ENCODE results near the gene ADD3.

GRCh38 chr10:110042891-110043290 lies 35.1 kb downstream of the ADD3 start:
- TF ChIP-seq CTCF (IDR thresholded peaks at IDR 0.05; ENCODE audit: low read depth, low read length) (no peak), POLR2A (IDR thresholded peaks at IDR 0.05; ENCODE audit: extremely low read depth, insufficient read length) (no peak)

All from NB4 (cell line).